Astrocyte (in vitro differentiated cells and primary cell): ENCODE results near the gene SNX24. TPM values are rescaled to one million over a fixed set of nuclear protein-coding genes. Genes with fewer than 3 reads are reported as not detected.
"Not testable (repeated sequence)": the region's sequence is repeated elsewhere in the genome, so short reads cannot be mapped to it uniquely, and the experiment has no call there.

Experiments
- DNase-seq: peaks from one replicate; pipeline ENCODE4 v3.0.0-alpha.2; 2010; ENCODE audit warnings: low read depth
- FAIRE-seq: peaks from 2 replicates; lab custom pipeline; 2011; peaks lifted over from hg19 to GRCh38; lab: Jason Lieb, UNC
- H2AFZ ChIP-seq: 2 replicates; pipeline ENCODE4 v1.6.0; 2012; ENCODE audit warnings: low read depth, low read length, inconsistent platforms
- H3K27ac ChIP-seq: 2 replicates; pipeline ENCODE4 v1.5.1; 2011; ENCODE audit warnings: low read depth, low read length, inconsistent platforms
- H3K27me3 ChIP-seq: 2 replicates; pipeline ENCODE4 v1.6.0; 2011; ENCODE audit warnings: low read length, inconsistent platforms; ENCODE audit not compliant: insufficient read depth
- H3K36me3 ChIP-seq: 2 replicates; pipeline ENCODE4 v1.5.1; 2011; ENCODE audit warnings: low read length, inconsistent platforms; ENCODE audit not compliant: insufficient read depth
- H3K4me1 ChIP-seq: 2 replicates; pipeline ENCODE4 v1.5.1; 2011; ENCODE audit warnings: low read length, inconsistent platforms; ENCODE audit not compliant: insufficient read depth
- H3K4me2 ChIP-seq: 2 replicates; pipeline ENCODE4 v1.6.0; 2012; ENCODE audit warnings: low read length, inconsistent platforms
- H3K4me3 ChIP-seq: 2 replicates; pipeline ENCODE4 v1.5.1; 2011; ENCODE audit warnings: low read depth, mild to moderate bottlenecking, low read length, inconsistent platforms; ENCODE audit not compliant: insufficient read depth
- H3K79me2 ChIP-seq: 2 replicates; pipeline ENCODE4 v1.6.0; 2012; ENCODE audit warnings: mild to moderate bottlenecking, low read length, inconsistent platforms; ENCODE audit not compliant: insufficient read depth
- H3K9ac ChIP-seq: 2 replicates; pipeline ENCODE4 v1.6.0; 2012; ENCODE audit warnings: mild to moderate bottlenecking, low read length, inconsistent platforms
- H3K9me3 ChIP-seq: 2 replicates; pipeline ENCODE4 v1.5.1; 2012; ENCODE audit warnings: low read depth, mild to moderate bottlenecking, low read length, inconsistent platforms; ENCODE audit not compliant: insufficient read depth
- H4K20me1 ChIP-seq: 2 replicates; pipeline ENCODE4 v1.6.0; 2012; ENCODE audit warnings: low read length, inconsistent platforms; ENCODE audit not compliant: insufficient read depth
- H3K27ac Mint-ChIP-seq: one replicate; pipeline ENCODE4 v1.8.0; 2021; ENCODE audit warnings: mild to moderate bottlenecking, mixed read lengths; ENCODE audit not compliant: unreplicated experiment
- H3K27me3 Mint-ChIP-seq: one replicate; pipeline ENCODE4 v1.8.0; 2021; ENCODE audit warnings: low read depth, mixed read lengths; ENCODE audit not compliant: unreplicated experiment
- H3K36me3 Mint-ChIP-seq: one replicate; pipeline ENCODE4 v1.8.0; 2021; ENCODE audit warnings: low read depth, mixed read lengths; ENCODE audit not compliant: unreplicated experiment
- H3K4me1 Mint-ChIP-seq: one replicate; pipeline ENCODE4 v1.8.0; 2021; ENCODE audit warnings: low read depth, mixed read lengths; ENCODE audit not compliant: unreplicated experiment
- H3K4me3 Mint-ChIP-seq: one replicate; pipeline ENCODE4 v1.8.0; 2021; ENCODE audit warnings: mild to moderate bottlenecking, moderate library complexity, mixed read lengths; ENCODE audit not compliant: unreplicated experiment
- H3K9me3 Mint-ChIP-seq: one replicate; pipeline ENCODE4 v1.8.0; 2021; ENCODE audit warnings: mild to moderate bottlenecking, mixed read lengths; ENCODE audit not compliant: unreplicated experiment
- EZH2 ChIP-seq: IDR thresholded peaks from 2 replicates; pipeline ENCODE4 v1.6.1; 2012; ENCODE audit warnings: mild to moderate bottlenecking, low read length, inconsistent platforms; ENCODE audit not compliant: insufficient read depth
- total RNA-seq: library from RNA; stranded (reverse); gene quantifications from 2 replicates; pipeline ENCODE4 v1.2.1, GENCODE V29; 2021
- TF ChIP-seq, protein P1 (sequence below): IDR thresholded peaks from 2 replicates; pipeline ENCODE4 v1.5.1; 2011; ENCODE audit warnings: low read depth, mild to moderate bottlenecking, inconsistent platforms, low read length, moderate library complexity; ENCODE audit not compliant: insufficient read depth

Gene SNX24
- total RNA-seq, 1 donor from 2014 or later: 44.6 TPM

DNA sequence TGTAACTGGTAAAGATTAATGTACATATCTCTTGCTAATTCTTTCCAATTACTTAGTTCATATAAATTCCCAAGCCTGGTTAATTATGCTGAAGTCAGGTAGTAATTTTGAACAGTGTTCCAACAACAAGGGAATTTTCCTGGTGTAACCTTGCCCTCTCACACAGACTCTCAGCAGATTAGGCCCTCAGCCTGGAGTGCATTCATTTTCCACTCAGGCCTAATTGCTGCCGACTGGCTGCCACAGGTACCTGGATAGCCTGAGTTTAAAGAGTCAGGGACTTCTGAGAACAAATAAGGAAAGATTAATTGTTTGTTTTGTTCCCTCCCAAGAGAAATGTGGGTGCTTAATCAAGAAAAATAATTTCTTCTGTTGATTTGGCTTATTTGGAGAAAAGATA lies 119.7 kb downstream of the SNX24 start:
- H3K27ac Mint-ChIP-seq: no peak overlapping the region

DNA sequence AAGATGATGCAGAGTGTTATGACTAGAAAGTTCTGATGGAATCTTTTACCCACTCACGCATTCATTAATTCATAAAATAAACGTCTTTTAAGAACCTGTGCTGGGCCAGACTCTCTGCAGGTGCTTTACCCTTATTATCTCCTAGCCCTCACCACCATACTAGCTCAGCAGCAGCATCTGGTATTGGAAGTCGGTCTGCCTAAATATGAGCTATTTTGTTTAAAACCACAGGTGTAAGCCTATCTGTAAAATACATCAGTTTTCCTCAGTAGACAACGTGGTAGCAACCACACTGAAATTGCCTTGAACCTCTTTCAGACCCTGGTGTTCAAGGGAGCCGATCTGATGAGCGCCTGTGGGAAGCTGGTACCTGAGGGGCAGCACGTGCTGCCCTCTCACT lies 121.7 kb downstream of the SNX24 start:
- FAIRE-seq (no peak), DNase-seq (no peak)
- Histone ChIP-seq H3K27me3 (no peaks in the 10 kb centered on the region), H3K9me3 (no peaks in the 10 kb centered on the region), H3K27ac (no peak overlapping the region), H3K9ac (no peak overlapping the region), H3K36me3 (no peaks in the 10 kb centered on the region), H3K79me2 (no peaks in the 10 kb centered on the region), H4K20me1 (no peaks in the 10 kb centered on the region), H3K4me1 (no peaks in the 10 kb centered on the region), H2AFZ (no peak overlapping the region), H3K4me2 (no peak overlapping the region), H3K4me3 (no peak overlapping the region)
- H3K27ac Mint-ChIP-seq: no peak overlapping the region
- TF ChIP-seq, protein P1, sequence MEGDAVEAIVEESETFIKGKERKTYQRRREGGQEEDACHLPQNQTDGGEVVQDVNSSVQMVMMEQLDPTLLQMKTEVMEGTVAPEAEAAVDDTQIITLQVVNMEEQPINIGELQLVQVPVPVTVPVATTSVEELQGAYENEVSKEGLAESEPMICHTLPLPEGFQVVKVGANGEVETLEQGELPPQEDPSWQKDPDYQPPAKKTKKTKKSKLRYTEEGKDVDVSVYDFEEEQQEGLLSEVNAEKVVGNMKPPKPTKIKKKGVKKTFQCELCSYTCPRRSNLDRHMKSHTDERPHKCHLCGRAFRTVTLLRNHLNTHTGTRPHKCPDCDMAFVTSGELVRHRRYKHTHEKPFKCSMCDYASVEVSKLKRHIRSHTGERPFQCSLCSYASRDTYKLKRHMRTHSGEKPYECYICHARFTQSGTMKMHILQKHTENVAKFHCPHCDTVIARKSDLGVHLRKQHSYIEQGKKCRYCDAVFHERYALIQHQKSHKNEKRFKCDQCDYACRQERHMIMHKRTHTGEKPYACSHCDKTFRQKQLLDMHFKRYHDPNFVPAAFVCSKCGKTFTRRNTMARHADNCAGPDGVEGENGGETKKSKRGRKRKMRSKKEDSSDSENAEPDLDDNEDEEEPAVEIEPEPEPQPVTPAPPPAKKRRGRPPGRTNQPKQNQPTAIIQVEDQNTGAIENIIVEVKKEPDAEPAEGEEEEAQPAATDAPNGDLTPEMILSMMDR: no peak
- TF ChIP-seq EZH2: no peak
- H3K9me3 Mint-ChIP-seq: no peaks in the 10 kb centered on the region
- peaks cover 6% of the 10 kb centered on the region for H3K36me3 Mint-ChIP-seq
- no peaks in the 10 kb centered on the region for H3K27me3 Mint-ChIP-seq
- H3K4me1 Mint-ChIP-seq: peaks cover 2% of the 10 kb centered on the region
- H3K4me3 Mint-ChIP-seq: no peak overlapping the region

More for the DNA sequence above, 119.7 kb downstream of the SNX24 start:
- H3K9ac ChIP-seq: no peak overlapping the region
- H3K27me3 Mint-ChIP-seq: no peaks in the 10 kb centered on the region
- FAIRE-seq (no peak), DNase-seq (no peak)
- no peaks in the 10 kb centered on the region for H3K27me3 ChIP-seq
- no peak overlapping the region for H3K4me2 ChIP-seq
- H3K36me3 Mint-ChIP-seq: peaks cover 3% of the 10 kb centered on the region
- no peak overlapping the region for H3K27ac ChIP-seq
- H3K4me3 ChIP-seq: no peak overlapping the region
- no peaks in the 10 kb centered on the region for H3K9me3 Mint-ChIP-seq
- H3K4me1 Mint-ChIP-seq: peaks cover 2% of the 10 kb centered on the region
- no peak overlapping the region for H2AFZ ChIP-seq
- no peaks in the 10 kb centered on the region for H4K20me1 ChIP-seq
- H3K4me1 ChIP-seq: no peaks in the 10 kb centered on the region
- no peaks in the 10 kb centered on the region for H3K79me2 ChIP-seq
- no peaks in the 10 kb centered on the region for H3K36me3 ChIP-seq
- no peak for TF ChIP-seq EZH2
- TF ChIP-seq, protein P1: no peak
- no peaks in the 10 kb centered on the region for H3K9me3 ChIP-seq
- H3K4me3 Mint-ChIP-seq: no peak overlapping the region

DNA sequence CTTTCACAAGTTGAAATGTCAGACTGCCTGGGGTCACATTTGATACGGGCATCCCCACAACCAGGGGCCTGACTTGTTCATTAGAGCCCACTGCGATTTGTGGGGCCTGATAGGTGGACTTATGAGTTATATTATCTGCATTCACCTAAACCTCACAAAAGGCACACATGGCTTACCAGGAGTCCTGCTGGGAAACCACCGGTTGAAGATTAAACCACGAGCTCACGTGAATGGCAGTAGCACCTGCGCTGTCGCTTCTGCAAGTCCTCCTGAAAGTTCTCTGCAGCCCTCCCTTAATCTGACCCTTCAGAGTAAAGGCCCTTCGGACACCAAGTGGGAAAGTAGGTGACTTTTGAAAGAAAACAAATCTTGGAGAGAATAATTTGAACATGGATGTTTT lies 122.2 kb downstream of the SNX24 start:
- H3K27ac ChIP-seq: no peak overlapping the region
- TF ChIP-seq, protein P1: no peak
- TF ChIP-seq EZH2: no peak
- H3K4me1 ChIP-seq: no peaks in the 10 kb centered on the region
- no peak overlapping the region for H3K4me3 Mint-ChIP-seq
- H3K27me3 ChIP-seq: no peaks in the 10 kb centered on the region
- no peak overlapping the region for H3K4me3 ChIP-seq
- no peak overlapping the region for H3K27ac Mint-ChIP-seq
- H3K9me3 Mint-ChIP-seq: no peaks in the 10 kb centered on the region
- H3K9ac ChIP-seq: no peak overlapping the region
- no peaks in the 10 kb centered on the region for H3K27me3 Mint-ChIP-seq
- H3K36me3 ChIP-seq: no peaks in the 10 kb centered on the region
- no peak overlapping the region for H3K4me2 ChIP-seq
- DNase-seq: no peak
- H3K9me3 ChIP-seq: no peaks in the 10 kb centered on the region
- no peaks in the 10 kb centered on the region for H4K20me1 ChIP-seq
- no peak overlapping the region for H2AFZ ChIP-seq
- no peak for FAIRE-seq
- peaks cover 2% of the 10 kb centered on the region for H3K4me1 Mint-ChIP-seq
- no peaks in the 10 kb centered on the region for H3K79me2 ChIP-seq
- peaks cover 6% of the 10 kb centered on the region for H3K36me3 Mint-ChIP-seq

DNA sequence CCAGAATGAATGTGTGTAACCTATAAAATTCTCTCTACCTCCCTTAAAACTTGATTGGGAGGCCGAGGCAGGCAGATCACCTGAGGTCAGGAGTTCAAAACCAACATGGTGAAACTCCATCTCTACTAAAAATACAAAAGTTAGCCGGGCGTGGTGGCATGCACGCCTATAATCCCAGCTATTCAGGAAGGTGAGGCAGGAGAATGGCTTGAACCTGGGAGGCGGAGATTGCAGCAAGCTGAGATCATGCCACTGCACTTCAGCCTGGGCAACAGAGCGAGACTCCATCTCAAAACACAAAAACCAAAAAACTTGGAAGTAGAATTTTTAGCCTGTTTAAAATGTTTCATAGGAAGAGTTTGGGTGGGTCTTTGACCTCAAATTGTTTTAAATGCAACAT lies 122.6 kb downstream of the SNX24 start:
- H3K4me1 ChIP-seq, H3K27ac ChIP-seq, H3K4me3 ChIP-seq, H3K4me1 Mint-ChIP-seq, H3K27me3 Mint-ChIP-seq, H2AFZ ChIP-seq, H4K20me1 ChIP-seq, H3K27ac Mint-ChIP-seq, H3K9ac ChIP-seq, H3K36me3 ChIP-seq, DNase-seq, H3K9me3 Mint-ChIP-seq, H3K9me3 ChIP-seq, H3K4me3 Mint-ChIP-seq, H3K4me2 ChIP-seq, H3K27me3 ChIP-seq, FAIRE-seq, H3K79me2 ChIP-seq: not testable (repeated sequence)
- H3K36me3 Mint-ChIP-seq: peaks cover 10% of the 10 kb centered on the region
